Measurements from ENCODE around the gene ZFYVE9.
"Not testable (repeated sequence)": the region's sequence is repeated elsewhere in the genome, so short reads cannot be mapped to it uniquely, and the experiment has no call there.

ZFYVE9 gene

DNA sequence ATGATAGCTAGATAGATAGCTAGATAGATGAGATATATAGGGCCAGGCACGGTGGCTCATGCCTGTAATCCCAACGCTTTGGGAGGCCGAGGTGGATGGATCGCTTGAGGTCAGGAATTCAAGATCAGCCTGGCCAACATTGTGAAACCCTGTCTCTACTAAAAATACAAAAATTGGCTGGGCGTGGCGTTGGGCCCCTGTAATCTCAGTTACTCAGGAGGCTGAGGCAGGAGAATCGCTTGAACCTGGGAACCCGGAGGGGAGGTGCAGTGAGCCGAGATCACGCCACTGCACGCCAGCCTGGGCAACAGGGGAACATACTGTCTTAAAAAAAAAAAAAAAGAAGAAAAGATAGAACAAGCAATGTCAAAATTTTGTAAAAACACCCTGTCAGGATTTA, 8.6 kb downstream of the ZFYVE9 start:
- not testable (repeated sequence) for DNase-seq

- no peak for DNase-seq
Observed at GRCh38 chr1:52150946-52151345, 9.1 kb downstream of the ZFYVE9 start.

DNA sequence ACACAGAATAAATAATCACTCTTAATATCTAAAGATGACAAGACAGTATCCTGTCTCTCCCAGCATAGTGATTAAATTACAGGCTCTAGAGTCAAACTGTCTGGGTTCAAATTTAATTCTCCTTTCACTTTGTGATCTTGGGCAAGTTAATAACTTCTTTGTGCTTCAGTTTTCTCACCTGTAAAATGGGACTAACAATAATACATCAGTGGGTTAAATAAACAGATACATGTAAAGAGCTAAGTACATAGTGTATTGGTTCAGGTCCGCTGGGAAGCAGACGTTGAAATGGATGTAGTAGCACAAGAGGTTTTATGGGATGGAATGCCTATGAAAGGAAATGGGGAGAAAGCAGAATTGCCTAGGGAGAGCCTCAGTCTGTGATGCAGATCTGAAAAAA, 10.7 kb downstream of the ZFYVE9 start:
- no peak for DNase-seq

- no peak for DNase-seq
Observed at GRCh38 chr1:52153010-52153409, 11.1 kb downstream of the ZFYVE9 start.

GRCh38 chr1:52153898-52154297, 12.0 kb downstream of the ZFYVE9 start:
- no peak for DNase-seq

- no peak for DNase-seq
Observed at GRCh38 chr1:52156460-52156859, 14.6 kb downstream of the ZFYVE9 start.

- DNase-seq, result no peak
Observed at GRCh38 chr1:52157582-52157981, 15.7 kb downstream of the ZFYVE9 start.

- DNase-seq, result no peak
Observed at GRCh38 chr1:52158218-52158617, 16.3 kb downstream of the ZFYVE9 start.

GRCh38 chr1:52159033-52159789, 17.3 kb downstream of the ZFYVE9 start:
- DNase-seq, result no peak

- no peak for DNase-seq
Observed at GRCh38 chr1:52162947-52163346, 21.1 kb downstream of the ZFYVE9 start.

DNA sequence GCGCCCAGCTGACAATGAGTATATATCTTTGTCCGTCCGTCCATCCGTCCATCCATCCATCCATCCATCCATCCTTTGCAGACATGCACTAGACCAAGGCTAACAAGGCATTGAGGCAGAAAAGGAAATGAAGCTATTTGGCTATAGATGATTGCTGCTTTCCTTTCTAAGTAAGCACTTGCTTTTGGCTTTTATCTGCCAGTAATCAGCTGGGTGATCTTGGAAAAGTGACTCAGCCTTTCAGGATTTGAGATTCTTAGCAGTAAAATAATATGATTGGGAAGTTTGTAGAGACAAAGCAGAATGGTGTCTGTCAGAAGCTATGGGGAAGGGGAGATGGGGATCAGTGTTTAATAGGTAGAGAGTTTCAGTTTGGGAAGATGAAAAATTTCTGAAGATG, 22.7 kb downstream of the ZFYVE9 start:
- DNase-seq, result no peak

- no peak for DNase-seq
Observed at GRCh38 chr1:52166996-52167753, 25.3 kb downstream of the ZFYVE9 start.

GRCh38 chr1:52168373-52169080, 26.6 kb downstream of the ZFYVE9 start:
- no peak for DNase-seq

GRCh38 chr1:52171149-52171548, 29.3 kb downstream of the ZFYVE9 start:
- DNase-seq, result not testable (repeated sequence)

DNA sequence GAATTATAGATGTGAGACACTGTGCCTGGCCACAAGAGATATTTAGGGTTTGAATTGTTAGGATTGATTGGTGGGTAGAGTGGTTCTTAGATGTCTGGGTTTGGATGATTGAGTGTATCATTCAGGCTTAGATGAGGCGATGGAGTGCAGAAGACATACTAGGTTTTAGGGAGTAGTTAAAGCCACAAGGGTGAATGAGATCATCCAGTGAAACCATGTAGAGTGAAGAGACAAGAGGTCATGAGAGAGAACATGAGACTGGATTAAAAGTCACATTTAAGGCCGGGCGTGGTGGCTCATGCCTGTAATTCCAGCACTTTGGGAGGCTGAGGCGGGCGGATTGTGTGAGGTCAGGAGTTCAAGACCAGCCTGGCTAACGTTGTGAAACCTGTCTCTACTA, 37.2 kb downstream of the ZFYVE9 start:
- DNase-seq, result no peak

- DNase-seq, result no peak
Observed at GRCh38 chr1:52180176-52180575, 38.3 kb downstream of the ZFYVE9 start.

DNA sequence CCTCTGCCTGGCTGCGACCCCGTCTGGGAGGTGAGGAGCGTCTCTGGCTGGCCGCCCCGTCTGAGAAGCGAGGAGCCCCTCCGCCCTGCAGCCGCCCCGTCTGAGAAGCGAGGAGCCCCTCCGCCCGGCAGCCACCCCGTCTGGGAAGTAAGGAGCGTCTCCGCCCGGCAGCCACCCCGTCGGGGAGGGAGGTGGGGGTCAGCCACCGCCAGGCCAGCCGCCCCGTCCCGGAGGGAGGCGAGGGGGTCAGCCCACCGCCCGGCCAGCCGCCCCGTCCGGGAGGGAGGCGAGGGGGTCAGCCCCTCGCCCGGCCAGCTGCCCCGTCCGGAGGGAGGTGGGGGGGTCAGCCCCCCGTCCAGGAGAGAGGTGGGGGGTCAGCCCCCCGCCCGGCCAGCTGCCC, 39.9 kb downstream of the ZFYVE9 start:
- DNase-seq, result not testable (repeated sequence)

DNA sequence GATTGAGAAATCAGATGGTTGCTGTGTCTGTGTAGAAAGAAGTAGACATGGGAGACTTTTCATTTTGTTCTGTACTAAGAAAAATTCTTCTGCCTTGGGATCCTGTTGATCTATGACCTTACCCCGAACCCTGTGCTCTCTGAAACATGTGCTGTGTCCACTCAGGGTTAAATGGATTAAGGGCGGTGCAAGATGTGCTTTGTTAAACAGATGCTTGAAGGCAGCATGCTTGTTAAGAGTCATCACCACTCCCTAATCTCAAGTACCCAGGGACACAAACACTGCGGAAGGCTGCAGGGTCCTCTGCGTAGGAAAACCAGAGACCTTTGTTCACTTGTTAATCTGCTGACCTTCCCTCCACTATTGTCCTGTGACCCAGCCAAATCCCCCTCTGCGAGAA, 40.4 kb downstream of the ZFYVE9 start:
- DNase-seq, result not testable (repeated sequence)

DNA sequence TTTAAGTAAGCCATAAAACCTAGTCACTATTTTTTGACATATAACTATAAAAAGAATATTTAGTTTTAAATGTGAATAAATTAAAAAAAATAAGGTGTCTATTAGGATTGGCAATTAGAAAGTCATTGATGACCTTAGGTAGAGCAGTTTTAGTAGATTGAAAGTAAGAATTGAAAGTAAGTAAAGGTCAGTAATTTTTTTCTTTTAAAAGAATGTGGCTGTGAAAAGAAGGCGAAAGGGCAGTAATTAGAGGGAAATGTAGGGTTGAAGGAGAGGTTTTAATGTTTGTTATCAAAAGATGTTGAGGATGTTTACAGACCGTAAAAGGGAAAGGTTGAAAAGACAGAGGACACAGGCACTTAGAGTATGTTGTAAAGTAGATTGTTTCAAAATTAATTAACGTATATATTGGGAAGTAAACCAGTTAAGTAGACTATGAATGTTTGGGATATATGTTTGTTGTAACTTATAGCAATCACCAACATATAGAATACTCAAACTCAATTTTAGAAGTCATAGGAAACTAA, 41.0 kb downstream of the ZFYVE9 start:
- DNase-seq, result no peak

- no peak for DNase-seq
Observed at GRCh38 chr1:52186449-52186848, 44.6 kb downstream of the ZFYVE9 start.

- no peak for DNase-seq
Observed at GRCh38 chr1:52189898-52190480, 48.1 kb downstream of the ZFYVE9 start.

- no peak for DNase-seq
Observed at GRCh38 chr1:52190500-52191252, 48.8 kb downstream of the ZFYVE9 start.

Measured in stimulated activated CD4-positive, alpha-beta T cell treated with anti-CD3 and anti-CD28 coated beads, Interleukin-4, amount 100 ng/mL, for 24 hours (primary cell).